GM21723 (cell line): Measurements from ENCODE around the gene EPHA4.

Source experiments
- ATAC-seq: cut with Tn5 transposase; IDR thresholded peaks from one replicate; pipeline ENCODE4 v1.9.1; 2021; ENCODE audit warnings: mild to moderate bottlenecking, moderate library complexity; ENCODE audit not compliant: unreplicated experiment

Gene EPHA4

DNA sequence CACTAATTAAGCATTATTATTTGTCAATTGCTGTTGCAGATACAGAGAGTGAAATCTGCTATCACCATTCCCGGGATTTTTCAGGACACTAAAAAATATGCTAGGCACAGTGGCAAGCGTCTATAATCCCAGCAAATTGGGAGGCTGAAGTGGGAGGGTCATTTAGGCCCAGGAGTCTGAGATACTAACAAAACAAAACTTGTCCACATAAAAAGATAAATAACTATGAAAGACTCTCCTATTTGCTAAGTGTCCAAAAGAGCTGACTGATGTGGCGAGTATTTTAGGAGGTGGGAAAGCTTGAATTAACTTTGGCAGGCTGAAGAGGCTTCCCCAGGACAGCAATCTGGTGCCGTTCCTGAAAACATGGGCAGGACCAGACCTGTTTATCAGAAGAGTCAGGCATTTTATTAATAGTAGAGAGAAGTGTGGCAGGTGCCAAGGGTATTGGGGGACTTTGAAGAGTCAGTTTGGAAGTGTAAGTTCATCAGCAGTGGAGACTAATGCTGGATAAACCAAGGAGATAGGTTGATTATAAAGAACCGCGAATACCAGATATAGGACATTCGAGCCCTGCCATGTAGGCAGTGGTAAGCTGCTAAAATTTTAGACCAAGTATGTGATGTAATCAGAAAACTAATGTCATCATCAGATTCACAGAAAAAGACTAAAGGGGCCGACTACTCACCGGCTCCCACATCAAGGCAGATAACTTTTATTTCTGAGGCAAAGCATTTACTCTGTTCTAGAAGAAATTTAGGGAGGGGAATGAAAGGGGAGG is 201.8 kb downstream of the EPHA4 start:
- no peak for ATAC-seq
